ENCODE data around the gene DOC2B. TPM values are rescaled to one million over a fixed set of nuclear protein-coding genes. Genes with fewer than 3 reads are reported as not detected.

DOC2B gene
- total RNA-seq, 8 experiments from 2014 or later, result 0.31 to 22.9 (median 5.0) TPM

- Histone ChIP-seq H3K4me1 (replicated peaks in 1 of 2) (no peaks in the 10 kb centered on the region), H3K27ac (no peak overlapping the region), H3K4me3 (no peak overlapping the region)
- no peak for ATAC-seq (replicated peaks in 6 of 8)
- in situ Hi-C loops (cut with MboI; ENCODE audit: low pct_unique_long_range_greater_than_20kb in 2 of 9, low sequenced_read_pairs in 9 of 9, unreplicated experiment in 9 of 9), result no loop called here
- 17 to 100% (median 78%) methylated on average over 1 to 6 of the region's 7 CpGs; no CpG with 5 or more reads in 1 of the 10 experiments for WGBS, 10 experiments
Observed at GRCh38 chr17:149231-149630, 32.2 kb downstream of the DOC2B start.

- Histone ChIP-seq H3K4me3 (no peak overlapping the region), H3K4me1 (replicated peaks in 1 of 2) (no peaks in the 10 kb centered on the region), H3K27ac (no peak overlapping the region)
- 40 to 90% (median 80%) methylated on average over 1 to 2 of the region's 11 CpGs; no CpG with 5 or more reads in 7 of the 10 experiments for WGBS, 10 experiments
- no peak for ATAC-seq (replicated peaks in 6 of 8)
- in situ Hi-C loops (cut with MboI; ENCODE audit: low pct_unique_long_range_greater_than_20kb in 2 of 9, low sequenced_read_pairs in 9 of 9, unreplicated experiment in 9 of 9), result no loop called here
Observed at GRCh38 chr17:148757-149156, 32.7 kb downstream of the DOC2B start.

GRCh38 chr17:147796-148740 lies 33.4 kb downstream of the DOC2B start:
- 60 to 96% (median 92%) methylated on average over 2 to 6 of the region's 17 CpGs; no CpG with 5 or more reads in 7 of the 10 experiments for WGBS, 10 experiments
- Histone ChIP-seq H3K4me3 (no peak overlapping the region), H3K4me1 (replicated peaks in 1 of 2) (peaks cover 0 to 2% of the 10 kb centered on the region in 2 donors), H3K27ac (no peak overlapping the region)
- ATAC-seq (replicated peaks in 6 of 8), result no peak
- in situ Hi-C loops (cut with MboI; ENCODE audit: low pct_unique_long_range_greater_than_20kb in 2 of 9, low sequenced_read_pairs in 9 of 9, unreplicated experiment in 9 of 9), result no loop called here

GRCh38 chr17:146983-147761 lies 34.3 kb downstream of the DOC2B start:
- Histone ChIP-seq H3K4me3 (no peak overlapping the region), H3K27ac (no peak overlapping the region), H3K4me1 (replicated peaks in 1 of 2) (peaks cover 0 to 2% of the 10 kb centered on the region in 2 donors)
- in situ Hi-C loops (cut with MboI; ENCODE audit: low pct_unique_long_range_greater_than_20kb in 2 of 9, low sequenced_read_pairs in 9 of 9, unreplicated experiment in 9 of 9), result no loop called here
- ATAC-seq (replicated peaks in 6 of 8), result no peak
- WGBS, 10 experiments, result 30 to 40% (median 40%) methylated on average over 1 to 2 of the region's 27 CpGs; no CpG with 5 or more reads in 7 of the 10 experiments

- in situ Hi-C loops (cut with MboI; ENCODE audit: low pct_unique_long_range_greater_than_20kb in 2 of 9, low sequenced_read_pairs in 9 of 9, unreplicated experiment in 9 of 9), result no loop called here
- H3K4me3 ChIP-seq, result no peak overlapping the region
- WGBS, 10 experiments, result 81 to 100% (median 86%) methylated on average over 1 to 7 of the region's 10 CpGs; no CpG with 5 or more reads in 5 of the 10 experiments
- no peak overlapping the region for H3K27ac ChIP-seq
- peaks cover 0 to 2% of the 10 kb centered on the region in 2 donors for H3K4me1 ChIP-seq (replicated peaks in 1 of 2)
- no peak for ATAC-seq (replicated peaks in 6 of 8)
Observed at GRCh38 chr17:146546-146945, 34.9 kb downstream of the DOC2B start.

GRCh38 chr17:145671-146541 lies 35.5 kb downstream of the DOC2B start:
- Histone ChIP-seq H3K4me1 (replicated peaks in 1 of 2) (peaks cover 0 to 2% of the 10 kb centered on the region in 2 donors), H3K4me3 (no peak overlapping the region), H3K27ac (no peak overlapping the region)
- WGBS, 10 experiments, result 51 to 92% (median 76%) methylated on average over 1 to 5 of the region's 16 CpGs; no CpG with 5 or more reads in 3 of the 10 experiments
- in situ Hi-C loops (cut with MboI; ENCODE audit: low pct_unique_long_range_greater_than_20kb in 2 of 9, low sequenced_read_pairs in 9 of 9, unreplicated experiment in 9 of 9), result no loop called here
- ATAC-seq (replicated peaks in 6 of 8), result peak in 3 of 8 experiments; percentile 5 to 14 (median 13)

GRCh38 chr17:144936-145670 lies 36.3 kb downstream of the DOC2B start:
- no peak for ATAC-seq (replicated peaks in 6 of 8)
- 0 to 73% (median 60%) methylated on average over 1 to 5 of the region's 7 CpGs; no CpG with 5 or more reads in 5 of the 10 experiments for WGBS, 10 experiments

GRCh38 chr17:143785-144281 lies 37.6 kb downstream of the DOC2B start:
- Histone ChIP-seq H3K27ac (no peak overlapping the region), H3K4me3 (no peak overlapping the region), H3K4me1 (replicated peaks in 1 of 2) (peaks cover 0 to 2% of the 10 kb centered on the region in 2 donors)
- peak; percentile 79 to 95 (median 83) for ATAC-seq (replicated peaks in 6 of 8)
- 0 to 7% (median 4%) methylated on average over 1 to 10 of the region's 44 CpGs; no CpG with 5 or more reads in 6 of the 10 experiments for WGBS, 10 experiments
- in situ Hi-C loops (cut with MboI; ENCODE audit: low pct_unique_long_range_greater_than_20kb in 2 of 9, low sequenced_read_pairs in 9 of 9, unreplicated experiment in 9 of 9), result no loop called here

More at GRCh38 chr17:144936-145670, 36.3 kb downstream of the DOC2B start:
- in situ Hi-C loops (cut with MboI; ENCODE audit: low pct_unique_long_range_greater_than_20kb in 2 of 9, low sequenced_read_pairs in 9 of 9, unreplicated experiment in 9 of 9), result no loop called here
- Histone ChIP-seq H3K4me3 (no peak overlapping the region), H3K4me1 (replicated peaks in 1 of 2) (peaks cover 0 to 2% of the 10 kb centered on the region in 2 donors), H3K27ac (no peak overlapping the region)

- H3K27ac ChIP-seq, result no peak overlapping the region
- in situ Hi-C loops (cut with MboI; ENCODE audit: low pct_unique_long_range_greater_than_20kb in 2 of 9, low sequenced_read_pairs in 9 of 9, unreplicated experiment in 9 of 9), result no loop called here
- no peak overlapping the region for H3K4me3 ChIP-seq
- no peak for ATAC-seq (replicated peaks in 6 of 8)
- 17 to 85% (median 74%) methylated on average over 2 to 18 of the region's 23 CpGs; no CpG with 5 or more reads in 1 of the 10 experiments for WGBS, 10 experiments
- peaks cover 0 to 2% of the 10 kb centered on the region in 2 donors for H3K4me1 ChIP-seq (replicated peaks in 1 of 2)
Observed at GRCh38 chr17:142876-143784, 38.3 kb downstream of the DOC2B start.

- Histone ChIP-seq H3K4me1 (replicated peaks in 1 of 2) (peaks cover 0 to 2% of the 10 kb centered on the region in 2 donors), H3K4me3 (no peak overlapping the region), H3K27ac (no peak overlapping the region)
- ATAC-seq (replicated peaks in 6 of 8), result no peak
- in situ Hi-C loops (cut with MboI; ENCODE audit: low pct_unique_long_range_greater_than_20kb in 2 of 9, low sequenced_read_pairs in 9 of 9, unreplicated experiment in 9 of 9), result no loop called here
- WGBS, 10 experiments, result 60 to 97% (median 90%) methylated on average over 2 to 14 of the region's 23 CpGs; no CpG with 5 or more reads in 2 of the 10 experiments
Observed at GRCh38 chr17:142102-142661, 39.3 kb downstream of the DOC2B start.

Measured in motor neuron (in vitro differentiated cells).